Right lung (tissue), 10 donors: Measurements from ENCODE around the gene PIGW. TPM values are rescaled to one million over a fixed set of nuclear protein-coding genes. Genes with fewer than 3 reads are reported as not detected.

Experiments
- DNase-seq, 2 donors: peaks; one replicate each; pipeline ENCODE4 v3.0.0-alpha.2; 2013
- long read RNA-seq, 8 donors: transcript quantifications; one replicate each; lab custom pipeline, GENCODE V29; 2026
- polyA plus RNA-seq, 5 donors: library from polyadenylated mRNA; unstranded; fragments of 120-200 nt; gene quantifications; one replicate each; pipeline versions ENCODE4 v1.2.1 to v1.2.3, GENCODE V29; 2013; ENCODE audit warnings: inconsistent platforms in 1 of 5, low replicate concordance in 1 of 5; ENCODE audit not compliant: insufficient read length in 5 of 5, insufficient read depth in 1 of 5

The PIGW gene
- 10 to 100 TPM in 1 of 5 donors, 1 to 10 TPM in 4; 6.7 to 14.0 (median 8.9) TPM for polyA plus RNA-seq
- long read RNA-seq, donor 1, partial matches to known transcripts: 0 of 2 reads
- long read RNA-seq, donor 1, other reads (novel, unspliced or antisense): 0 of 2 reads
- long read RNA-seq, donor 2: 0 reads
- long read RNA-seq, donor 3, partial matches to known transcripts: 0 of 8 reads
- long read RNA-seq, donor 3, other reads (novel, unspliced or antisense): 0 of 8 reads
- long read RNA-seq, donor 4, partial matches to known transcripts: 0 of 3 reads
- long read RNA-seq, donor 4, other reads (novel, unspliced or antisense): 0 of 3 reads
- long read RNA-seq, donor 5, partial matches to known transcripts: 7 of 11 reads
- long read RNA-seq, donor 5, other reads (novel, unspliced or antisense): 0 of 11 reads
- long read RNA-seq, donor 6, partial matches to known transcripts: 0 of 4 reads
- long read RNA-seq, donor 6, other reads (novel, unspliced or antisense): 0 of 4 reads
- long read RNA-seq, donor 7, partial matches to known transcripts: 0 of 2 reads
- long read RNA-seq, donor 7, other reads (novel, unspliced or antisense): 0 of 2 reads
- long read RNA-seq, donor 8, partial matches to known transcripts: 0 of 1 reads
- long read RNA-seq, donor 8, other reads (novel, unspliced or antisense): 0 of 1 reads

DNA sequence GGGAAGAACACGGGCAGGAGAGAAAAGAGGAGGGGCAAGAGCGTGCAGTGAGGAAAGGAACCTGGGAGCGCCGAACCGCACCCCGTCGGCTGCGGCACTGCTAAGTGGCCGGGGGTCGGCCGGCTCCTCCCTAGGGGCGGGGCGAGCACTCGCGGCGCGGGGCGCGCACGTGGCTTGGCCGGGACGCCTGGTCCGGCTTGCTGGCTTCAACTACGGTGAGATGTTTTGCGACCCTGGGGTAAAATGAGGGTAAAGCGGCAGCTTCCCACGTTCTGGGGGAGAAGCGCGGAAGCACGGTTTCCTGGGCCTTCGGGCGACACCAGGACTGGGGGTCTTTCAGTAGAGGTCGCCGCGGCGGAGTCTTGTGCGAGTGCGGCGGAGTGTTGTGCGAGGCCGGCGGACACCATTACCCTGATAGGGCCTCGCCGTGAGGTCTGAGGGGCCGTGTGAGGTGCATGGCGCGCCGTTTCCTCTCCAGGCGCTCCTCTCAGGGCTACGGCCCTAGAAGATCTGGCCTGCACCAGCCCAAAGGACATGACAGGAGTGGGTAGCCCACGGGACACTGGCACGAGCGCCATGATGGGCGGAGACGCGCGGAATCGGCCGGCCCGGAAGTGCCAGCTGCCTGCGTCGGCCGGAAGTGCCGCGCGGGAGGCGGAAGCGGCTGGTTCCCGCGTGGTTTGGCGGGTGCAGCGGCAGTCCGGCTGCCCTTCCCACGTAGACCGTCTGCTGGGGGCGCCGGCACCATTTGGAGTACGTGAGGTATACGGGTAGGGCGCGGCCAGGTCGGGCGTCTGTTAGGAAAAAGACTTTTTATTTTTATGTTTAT, at the start of gene PIGW, which contains the start of gene MYO19:
TSS of gene PIGW (plus strand) at position 148 of the 829 bp plus-strand sequence. CDS start 2,115 bp downstream, outside the sequence.
TSS of gene MYO19 (minus strand) at position 29 of the 829 bp plus-strand sequence. CDS start 2,330 bp downstream, outside the sequence.
- DNase-seq: peak; percentile 86

DNA sequence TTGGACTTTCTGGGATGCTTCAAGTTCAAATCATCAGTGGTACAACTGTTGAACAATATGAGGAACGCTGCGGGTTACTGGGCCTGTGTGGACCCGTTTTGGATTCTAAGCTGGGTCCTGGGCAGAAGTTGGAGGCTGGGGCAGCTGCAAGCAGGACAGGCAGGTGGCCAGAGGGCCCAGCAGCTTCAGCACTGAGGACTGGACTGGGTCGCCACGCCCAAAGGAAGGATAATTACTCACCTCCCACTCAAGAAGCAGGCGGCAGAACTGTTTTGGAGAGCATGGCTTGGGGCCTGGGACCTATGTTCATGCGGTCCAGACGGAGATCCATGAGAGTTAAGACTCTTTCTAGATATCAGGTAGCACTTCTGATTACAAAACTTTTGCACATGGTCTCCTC, 49.8 kb upstream of the PIGW start:
- no peak for DNase-seq

DNA sequence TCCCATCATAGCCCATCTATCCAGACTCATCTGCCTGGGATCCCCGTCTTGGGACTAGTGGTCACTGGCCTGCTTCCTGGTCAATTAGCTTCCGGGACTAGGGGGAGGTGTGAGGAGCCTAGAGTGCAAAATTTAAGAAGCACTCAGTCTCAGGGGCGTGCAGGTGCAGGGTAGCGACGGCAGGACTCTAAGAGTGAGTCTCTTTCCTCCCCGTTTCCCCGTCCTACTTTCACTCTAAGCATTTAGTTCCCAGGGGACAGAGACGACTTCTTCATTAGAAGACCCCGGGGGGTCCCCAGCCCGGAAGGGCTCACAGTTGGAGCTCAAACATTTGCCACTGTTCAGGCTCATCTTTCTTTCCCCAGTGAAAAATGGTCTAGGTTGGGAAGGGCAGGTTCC, 49.0 kb upstream of the PIGW start:
- no peak for DNase-seq

- DNase-seq: peak; percentile 89 to 90
Measured at GRCh38 chr17:36486204-36487194, 48.3 kb upstream of the PIGW start, which contains the start of gene ZNHIT3. TSS of gene ZNHIT3 (plus strand) at chr17:36486681. CDS start at chr17:36486700, 19 bp downstream.

DNA sequence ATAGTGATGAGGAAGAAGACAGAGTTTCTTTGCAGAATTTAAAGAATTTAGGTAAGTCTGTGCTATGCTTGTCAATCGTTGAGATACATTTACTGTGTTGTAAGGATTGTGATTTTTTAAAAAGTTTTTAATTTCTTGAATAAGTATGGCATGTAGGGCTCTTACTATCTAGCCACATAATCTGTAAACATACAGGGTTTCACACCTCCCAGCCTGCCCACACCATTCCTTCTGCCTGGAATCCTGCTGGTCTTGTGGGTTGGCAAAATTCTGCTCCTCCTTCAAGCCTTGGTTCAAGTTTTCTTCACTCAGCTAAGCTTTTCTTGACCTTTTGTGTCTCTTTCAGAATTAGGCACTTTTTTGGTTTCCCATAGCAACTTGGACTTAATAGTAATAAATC, 40.8 kb upstream of the PIGW start:
- DNase-seq: no peak

DNA sequence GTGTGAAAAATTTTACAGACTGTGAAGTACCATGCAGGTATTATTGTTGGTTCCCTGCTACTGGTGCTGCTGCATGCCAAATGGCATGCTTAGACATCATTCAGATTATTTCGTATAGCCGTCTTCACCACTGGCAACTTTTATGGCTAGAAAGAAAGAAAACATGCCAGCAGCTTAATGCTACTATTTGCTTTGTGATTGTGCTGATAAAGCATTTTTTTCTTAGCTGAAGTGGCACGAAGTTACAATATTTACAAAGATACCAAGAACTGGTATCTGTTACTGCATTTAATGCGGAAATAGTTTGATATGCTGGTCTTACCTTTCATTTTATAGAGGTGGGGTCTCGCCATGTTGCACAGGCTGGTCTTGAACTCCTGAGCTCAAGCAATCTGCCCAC, 40.1 kb upstream of the PIGW start:
- DNase-seq: no peak

- DNase-seq: no peak
Measured at GRCh38 chr17:36495076-36495578, 39.7 kb upstream of the PIGW start.

GRCh38 chr17:36496018-36496789, 38.6 kb upstream of the PIGW start:
- no peak for DNase-seq

DNA sequence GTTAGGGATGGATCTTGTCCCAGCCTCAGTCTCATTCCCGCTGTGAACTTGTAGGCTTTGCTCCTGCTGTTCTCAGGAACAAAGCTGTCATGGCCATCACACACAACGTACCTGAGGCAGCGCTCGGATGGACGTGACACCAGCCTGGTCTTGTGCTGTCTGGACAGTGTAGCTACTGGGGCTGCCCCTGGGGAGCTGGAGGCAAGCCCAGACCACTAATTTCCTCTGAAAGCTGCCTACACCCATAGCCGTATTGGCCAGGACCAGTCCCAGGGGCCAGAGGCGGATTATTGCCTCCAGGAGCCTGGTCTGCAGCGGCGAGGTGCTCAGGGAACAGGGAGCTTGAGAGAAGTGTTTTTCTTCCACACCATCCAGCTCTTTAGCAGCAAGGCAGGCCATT, 36.6 kb upstream of the PIGW start:
- DNase-seq: no peak

GRCh38 chr17:36498560-36499300, 36.1 kb upstream of the PIGW start:
- DNase-seq: no peak

DNA sequence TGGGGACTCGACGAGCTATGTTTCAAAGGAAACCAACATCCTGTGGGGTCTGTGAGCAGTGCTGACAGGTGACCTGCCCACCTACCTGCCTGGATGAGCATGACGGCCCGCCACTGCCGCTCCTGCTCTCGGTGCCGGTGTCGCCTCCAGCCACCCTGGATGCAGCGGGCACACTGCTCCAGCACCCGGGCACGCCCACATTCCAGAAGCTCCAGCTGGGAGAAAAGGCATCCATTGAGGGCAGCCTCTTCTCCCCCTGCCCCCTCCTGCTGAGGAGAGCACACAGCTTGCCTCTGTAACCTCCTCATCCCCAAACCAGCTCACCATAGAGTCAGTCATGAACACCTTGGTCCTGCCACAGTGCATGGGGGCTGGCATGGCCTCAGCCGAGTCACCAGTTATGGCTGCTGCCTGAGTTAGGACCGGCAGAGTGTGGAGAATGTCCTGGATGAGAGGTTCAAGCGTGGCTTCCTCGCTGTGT, 34.0 kb upstream of the PIGW start:
- DNase-seq: no peak

DNA sequence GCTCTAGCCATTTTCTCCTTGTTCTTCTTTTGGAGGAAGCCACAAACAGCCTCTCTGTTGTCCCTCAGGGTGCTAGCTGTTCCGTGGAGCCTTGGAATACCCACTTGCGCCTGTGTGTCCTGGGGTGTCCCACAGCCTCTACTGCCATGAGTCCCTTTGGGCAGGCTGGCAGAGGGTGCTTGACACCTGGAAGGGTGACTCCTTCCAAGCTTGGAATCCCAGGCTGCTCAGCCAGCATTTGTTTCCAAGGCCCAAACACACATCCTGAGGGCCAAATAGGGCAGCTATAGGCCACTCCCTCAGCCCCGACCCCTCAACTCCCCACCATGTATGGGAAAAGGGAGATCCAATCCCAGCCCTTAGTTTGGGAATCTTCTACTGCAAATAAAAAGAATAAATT, 33.4 kb upstream of the PIGW start:
- no peak for DNase-seq

- no peak for DNase-seq
Measured at GRCh38 chr17:36501963-36502362, 32.8 kb upstream of the PIGW start.

DNA sequence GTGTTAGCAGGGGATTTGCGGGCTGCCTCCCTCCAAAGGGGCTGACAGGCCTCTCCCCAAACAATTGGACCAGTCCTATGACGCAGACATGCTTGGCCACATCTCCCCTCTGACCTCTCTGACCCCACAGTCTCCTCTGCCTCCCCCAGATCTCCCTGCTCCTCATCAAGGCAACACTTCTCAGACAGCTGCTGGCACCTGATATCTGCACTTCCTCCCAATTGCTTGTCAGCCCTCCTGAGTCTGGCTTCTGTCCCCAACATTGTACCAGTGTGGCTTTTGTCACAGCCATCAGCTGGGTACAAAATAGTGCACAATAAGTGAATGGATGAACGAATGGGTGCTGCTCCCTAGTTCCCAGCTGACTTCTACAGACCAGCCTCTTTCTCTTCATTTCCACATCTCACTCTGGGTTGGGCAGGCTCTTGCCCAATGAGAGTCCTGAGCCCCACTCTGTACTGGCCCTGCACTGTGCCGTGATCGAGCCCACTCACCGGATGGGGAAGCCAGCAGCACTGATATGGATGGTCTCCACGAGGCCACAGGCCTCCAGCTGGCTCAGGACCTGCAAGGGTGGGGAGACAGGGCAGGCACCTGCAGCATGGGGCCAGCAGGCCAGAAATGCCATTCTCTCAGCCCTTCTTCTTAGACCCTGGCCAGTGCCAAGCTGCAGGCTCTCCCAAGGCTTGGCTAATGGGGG, 31.2 kb upstream of the PIGW start:
- DNase-seq: no peak

DNA sequence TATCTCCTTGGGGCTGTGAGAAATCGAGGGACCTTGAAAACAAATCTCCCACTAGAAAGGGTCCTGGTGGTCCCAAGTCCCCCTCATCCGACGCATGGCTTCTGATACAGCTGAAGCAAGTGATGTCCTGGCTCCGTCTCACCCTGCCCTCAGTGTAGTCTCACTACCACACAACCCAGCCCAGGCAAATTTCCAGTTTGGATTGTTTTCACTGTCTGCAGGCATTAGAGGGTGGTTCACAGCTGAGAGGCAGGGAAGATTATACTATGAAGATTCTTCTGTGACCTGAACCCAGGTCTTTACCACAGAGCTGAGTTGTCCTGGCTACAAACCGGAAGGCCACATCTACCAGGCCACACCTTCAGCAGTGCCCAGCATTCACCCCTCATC, 30.6 kb upstream of the PIGW start:
- DNase-seq: no peak

DNA sequence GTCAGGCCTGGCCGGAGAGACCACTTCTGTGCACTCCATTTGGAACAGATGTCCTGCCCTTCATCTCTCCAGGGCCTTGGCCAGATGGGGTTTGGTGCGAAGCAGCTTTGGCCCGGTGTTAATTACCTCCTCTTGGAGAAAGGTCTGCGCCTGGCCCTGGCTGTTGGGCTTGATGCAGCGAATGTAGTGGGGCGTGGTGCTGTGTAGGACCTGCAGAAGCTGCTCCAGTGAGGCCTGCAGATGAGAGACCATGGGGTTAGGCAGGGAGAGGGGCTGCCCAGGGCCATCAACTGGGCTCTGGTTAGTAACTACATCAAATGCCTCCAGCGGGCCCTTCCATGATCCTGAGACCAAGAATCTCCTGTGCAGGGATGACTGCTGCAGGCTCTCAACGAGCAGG, 29.6 kb upstream of the PIGW start:
- DNase-seq: no peak

GRCh38 chr17:36506249-36506826, 28.4 kb upstream of the PIGW start:
- DNase-seq: no peak

DNA sequence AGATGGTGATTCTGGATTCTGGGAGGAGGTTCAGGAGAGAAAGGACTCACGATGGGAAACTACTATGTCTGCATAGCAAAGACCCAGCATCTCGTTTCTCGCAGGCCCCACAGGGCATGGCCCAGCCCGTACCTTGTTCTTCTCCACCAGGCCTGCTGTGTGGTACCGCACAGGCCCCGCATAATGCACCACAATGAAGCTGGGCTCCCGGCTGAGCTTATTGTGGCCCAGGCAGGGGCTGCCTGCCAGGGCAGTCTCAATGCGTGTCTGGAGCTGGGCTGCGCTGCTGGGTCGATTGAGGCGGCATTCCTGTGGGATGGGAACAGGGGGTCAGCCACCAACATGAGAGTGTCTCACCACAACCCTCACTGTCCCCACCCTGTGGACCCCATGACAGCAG, 28.0 kb upstream of the PIGW start:
- no peak for DNase-seq
